ENCODE measurements around the gene TCF12.

The TCF12 gene

DNA sequence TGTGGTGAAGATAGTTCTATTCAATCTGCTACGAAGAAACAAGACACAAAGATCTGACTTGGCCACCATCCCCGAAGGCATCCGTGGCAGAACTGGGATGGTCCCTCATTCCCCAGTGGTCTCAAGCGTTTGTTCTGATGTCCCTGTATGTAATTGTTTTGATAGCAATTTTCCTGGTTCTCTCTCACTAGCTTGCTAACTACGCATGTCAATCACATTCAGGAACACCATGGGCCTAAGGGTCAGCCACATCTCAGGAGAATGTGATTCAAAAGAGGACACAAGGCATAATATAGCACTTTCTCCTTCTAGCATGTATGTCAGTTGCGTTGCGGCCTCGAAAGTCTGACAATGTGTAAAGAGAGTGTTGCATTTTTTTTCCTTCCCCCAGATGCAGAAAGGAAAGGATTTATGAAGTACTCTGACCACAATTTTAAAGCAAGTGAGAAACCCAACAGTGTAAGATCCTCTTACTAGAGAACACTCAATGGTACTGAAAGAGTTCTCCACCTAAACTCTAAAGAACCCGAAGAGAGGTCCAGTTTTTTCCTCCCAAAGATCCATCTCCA, 32.0 kb upstream of the TCF12 start:
- TF ChIP-seq, protein P1, sequence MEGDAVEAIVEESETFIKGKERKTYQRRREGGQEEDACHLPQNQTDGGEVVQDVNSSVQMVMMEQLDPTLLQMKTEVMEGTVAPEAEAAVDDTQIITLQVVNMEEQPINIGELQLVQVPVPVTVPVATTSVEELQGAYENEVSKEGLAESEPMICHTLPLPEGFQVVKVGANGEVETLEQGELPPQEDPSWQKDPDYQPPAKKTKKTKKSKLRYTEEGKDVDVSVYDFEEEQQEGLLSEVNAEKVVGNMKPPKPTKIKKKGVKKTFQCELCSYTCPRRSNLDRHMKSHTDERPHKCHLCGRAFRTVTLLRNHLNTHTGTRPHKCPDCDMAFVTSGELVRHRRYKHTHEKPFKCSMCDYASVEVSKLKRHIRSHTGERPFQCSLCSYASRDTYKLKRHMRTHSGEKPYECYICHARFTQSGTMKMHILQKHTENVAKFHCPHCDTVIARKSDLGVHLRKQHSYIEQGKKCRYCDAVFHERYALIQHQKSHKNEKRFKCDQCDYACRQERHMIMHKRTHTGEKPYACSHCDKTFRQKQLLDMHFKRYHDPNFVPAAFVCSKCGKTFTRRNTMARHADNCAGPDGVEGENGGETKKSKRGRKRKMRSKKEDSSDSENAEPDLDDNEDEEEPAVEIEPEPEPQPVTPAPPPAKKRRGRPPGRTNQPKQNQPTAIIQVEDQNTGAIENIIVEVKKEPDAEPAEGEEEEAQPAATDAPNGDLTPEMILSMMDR (IDR thresholded peaks at IDR 0.05), result no peak

DNA sequence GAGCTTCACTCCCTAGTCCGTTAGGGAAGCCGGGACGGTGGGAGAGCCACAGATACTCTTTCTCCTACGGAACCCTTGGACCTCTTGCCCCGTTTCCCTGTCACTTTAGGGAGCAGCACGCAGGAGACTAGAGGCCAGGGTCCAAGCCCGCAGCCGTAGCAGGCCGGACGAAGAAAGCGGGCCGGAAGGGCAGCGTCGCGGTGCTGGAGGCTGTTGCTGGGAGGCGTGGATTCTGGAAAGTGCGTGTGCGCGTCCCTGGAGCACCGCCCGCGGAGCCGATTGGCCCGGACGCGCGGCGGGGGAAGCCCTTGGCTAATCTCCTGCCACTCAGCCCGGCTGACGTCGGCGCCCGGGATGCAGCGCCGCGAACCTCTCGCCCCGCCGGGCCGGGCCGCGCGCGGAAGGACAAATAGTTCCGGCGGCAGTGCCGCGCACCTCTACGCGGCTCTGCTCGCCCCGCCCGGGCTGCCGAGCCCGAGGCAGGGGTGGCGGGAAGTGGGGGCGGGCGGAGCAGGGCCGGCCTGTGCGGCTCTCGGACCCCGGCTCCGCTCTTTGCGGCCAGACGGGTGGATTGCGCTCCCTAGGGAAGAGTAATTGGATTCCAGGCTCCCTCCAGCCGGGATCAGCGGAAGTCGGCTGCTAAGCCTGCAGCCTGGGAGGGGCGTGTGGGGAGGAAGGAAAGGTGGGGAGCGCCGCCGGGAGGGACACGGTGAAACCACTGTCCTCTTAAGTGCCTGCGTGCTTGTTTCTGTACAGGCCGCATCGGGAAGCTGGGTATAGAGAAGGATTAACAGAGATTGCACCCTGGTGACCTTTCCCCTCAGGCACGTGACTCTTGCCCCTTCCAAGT, 31.3 kb upstream of the TCF12 start:
- TF ChIP-seq, protein P1 (IDR thresholded peaks at IDR 0.05), result peak; percentile 20; the same call in 1 of the 2 replicates

- TF ChIP-seq, protein P1 (IDR thresholded peaks at IDR 0.05), result no peak
Measured at GRCh38 chr15:56887782-56888438, 30.5 kb upstream of the TCF12 start.

DNA sequence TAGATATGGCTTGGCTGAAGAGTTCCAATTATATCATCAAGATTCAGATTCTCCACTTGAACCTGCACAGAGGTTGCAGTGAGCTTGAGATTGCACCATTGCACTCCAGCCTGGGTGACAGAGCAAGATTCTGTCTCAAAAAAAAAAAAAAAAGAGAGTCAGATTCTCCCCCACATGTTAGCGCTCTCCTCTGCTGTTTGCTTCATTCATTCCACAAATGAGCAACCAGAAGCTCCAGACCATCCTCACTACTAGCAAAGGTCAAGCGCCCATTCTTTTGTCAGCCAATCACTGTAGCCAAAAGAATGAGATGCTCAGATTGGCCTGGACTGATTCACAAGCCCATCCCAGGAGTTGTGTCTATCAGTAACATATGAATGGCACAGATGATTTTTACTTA, 28.4 kb upstream of the TCF12 start:
- TF ChIP-seq, protein P1 (IDR thresholded peaks at IDR 0.05), result no peak

- TF ChIP-seq, protein P1 (IDR thresholded peaks at IDR 0.05), result no peak
Measured at GRCh38 chr15:56891852-56892440, 26.5 kb upstream of the TCF12 start.

DNA sequence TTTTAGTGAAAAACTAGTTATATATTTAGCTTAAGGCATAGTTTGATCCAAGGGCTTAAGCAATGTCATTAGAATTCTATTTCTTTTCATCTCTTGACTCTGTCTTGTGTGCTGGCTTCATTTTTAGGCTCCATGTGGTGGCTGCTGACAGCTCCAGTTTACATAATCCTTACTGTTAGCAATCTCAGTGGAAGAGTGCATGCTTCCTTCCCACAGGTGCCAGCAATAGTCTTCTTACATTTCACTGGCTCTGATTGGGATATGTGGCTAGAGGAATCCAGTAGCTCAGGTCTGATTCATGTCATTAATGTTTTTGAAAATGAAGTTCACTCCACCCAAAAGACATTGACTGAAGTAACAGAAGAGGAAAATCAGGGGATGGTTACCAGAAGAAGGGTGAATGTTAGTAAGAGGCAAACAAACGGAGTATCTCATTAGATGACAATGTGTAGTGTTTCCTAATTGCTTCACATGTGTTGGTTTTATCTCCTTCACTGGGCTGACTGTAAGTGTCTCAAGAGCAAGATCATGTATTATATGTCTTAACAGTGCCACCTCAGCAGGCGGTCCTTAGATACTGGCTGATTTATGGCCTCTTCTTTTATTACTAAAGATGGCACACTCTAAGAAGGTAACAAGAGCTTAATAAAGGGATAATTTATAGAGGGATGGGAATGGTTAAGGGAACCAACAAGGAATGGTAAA, 25.6 kb upstream of the TCF12 start:
- TF ChIP-seq, protein P1 (IDR thresholded peaks at IDR 0.05), result no peak

DNA sequence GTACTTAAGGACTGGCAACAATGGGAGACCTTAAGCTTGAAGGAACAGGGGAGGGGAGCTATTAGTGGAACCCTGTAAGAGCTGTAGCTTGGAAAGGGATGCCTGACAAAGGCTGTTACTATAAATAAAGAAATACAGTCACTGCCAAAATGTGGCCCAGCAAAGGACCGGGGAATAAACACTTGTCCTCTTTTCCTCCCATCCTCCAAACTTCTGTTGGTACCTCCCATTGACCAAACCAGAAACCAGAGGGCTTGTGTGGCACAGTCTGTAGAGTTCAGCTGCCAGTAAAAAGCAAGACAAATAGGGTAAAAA, 25.1 kb upstream of the TCF12 start:
- TF ChIP-seq, protein P1 (IDR thresholded peaks at IDR 0.05), result no peak

All from LNCAP (cell line).